Endothelial cell (in vitro differentiated cells): ENCODE results near the gene ANXA11. TPM values are rescaled to one million over a fixed set of nuclear protein-coding genes. Genes with fewer than 3 reads are reported as not detected.

Experiments
- DNase-seq: peaks from one replicate; pipeline ENCODE4 v3.0.0; 2021; ENCODE audit warnings: low spot score
- H3K27ac Mint-ChIP-seq: one replicate; pipeline ENCODE4 v1.8.0; 2021; ENCODE audit warnings: mixed read lengths, inconsistent platforms; ENCODE audit not compliant: unreplicated experiment
- H3K27me3 Mint-ChIP-seq: one replicate; pipeline ENCODE4 v1.8.0; 2021; ENCODE audit warnings: mild to moderate bottlenecking, moderate library complexity, mixed read lengths, inconsistent platforms; ENCODE audit not compliant: unreplicated experiment
- H3K36me3 Mint-ChIP-seq: one replicate; pipeline ENCODE4 v1.8.0; 2021; ENCODE audit warnings: mild to moderate bottlenecking, low read depth, mixed read lengths, inconsistent platforms; ENCODE audit not compliant: unreplicated experiment
- H3K4me1 Mint-ChIP-seq: one replicate; pipeline ENCODE4 v1.8.0; 2021; ENCODE audit warnings: mild to moderate bottlenecking, mixed read lengths, inconsistent platforms; ENCODE audit not compliant: unreplicated experiment
- H3K4me3 Mint-ChIP-seq: one replicate; pipeline ENCODE4 v1.8.0; 2021; ENCODE audit warnings: mild to moderate bottlenecking, mixed read lengths, inconsistent platforms; ENCODE audit not compliant: unreplicated experiment
- H3K9me3 Mint-ChIP-seq: one replicate; pipeline ENCODE4 v1.8.0; 2021; ENCODE audit warnings: mixed read lengths, inconsistent platforms; ENCODE audit not compliant: unreplicated experiment
- CTCF ChIP-seq: fragments of 200-600 bp; sonication (generic); IDR thresholded peaks from one replicate; pipeline ENCODE4 v1.5.0; 2021; ENCODE audit warnings: antibody characterized with exemption; ENCODE audit not compliant: unreplicated experiment
- total RNA-seq: library from RNA; stranded (reverse); fragmentation: NEBNext Ultra II Directional; extraction: Animal tissue kit (Norgen Biotek cat#: 25700); gene quantifications from one replicate; pipeline ENCODE4 v1.2.1, GENCODE V29; 2021; ENCODE audit not compliant: unreplicated experiment

The ANXA11 gene
- total RNA-seq, 1 donor from 2014 or later = 133 TPM

GRCh38 chr10:80188713-80189112 is 16.6 kb downstream of the ANXA11 start:
- H3K27me3 Mint-ChIP-seq = peaks cover 4% of the 10 kb centered on the region
- H3K4me1 Mint-ChIP-seq = peaks cover 10% of the 10 kb centered on the region
- no peak for DNase-seq
- no peaks in the 10 kb centered on the region for H3K36me3 Mint-ChIP-seq
- TF ChIP-seq CTCF = no peak
- H3K4me3 Mint-ChIP-seq = no peak overlapping the region
- H3K9me3 Mint-ChIP-seq = no peaks in the 10 kb centered on the region
- no peak overlapping the region for H3K27ac Mint-ChIP-seq

- DNase-seq = no peak
- H3K27me3 Mint-ChIP-seq = peaks cover 5% of the 10 kb centered on the region
- H3K27ac Mint-ChIP-seq = no peak overlapping the region
- no peaks in the 10 kb centered on the region for H3K9me3 Mint-ChIP-seq
- H3K36me3 Mint-ChIP-seq = no peaks in the 10 kb centered on the region
- no peak overlapping the region for H3K4me3 Mint-ChIP-seq
- peaks cover 10% of the 10 kb centered on the region for H3K4me1 Mint-ChIP-seq
- no peak for TF ChIP-seq CTCF
Measured at GRCh38 chr10:80187465-80188409, 17.6 kb downstream of the ANXA11 start.

GRCh38 chr10:80187060-80187459 is 18.3 kb downstream of the ANXA11 start:
- DNase-seq = no peak
- Mint-ChIP-seq H3K27me3 (peaks cover 5% of the 10 kb centered on the region), H3K27ac (no peak overlapping the region), H3K36me3 (no peaks in the 10 kb centered on the region), H3K9me3 (no peaks in the 10 kb centered on the region), H3K4me3 (no peak overlapping the region), H3K4me1 (peaks cover 8% of the 10 kb centered on the region)
- no peak for TF ChIP-seq CTCF

DNA sequence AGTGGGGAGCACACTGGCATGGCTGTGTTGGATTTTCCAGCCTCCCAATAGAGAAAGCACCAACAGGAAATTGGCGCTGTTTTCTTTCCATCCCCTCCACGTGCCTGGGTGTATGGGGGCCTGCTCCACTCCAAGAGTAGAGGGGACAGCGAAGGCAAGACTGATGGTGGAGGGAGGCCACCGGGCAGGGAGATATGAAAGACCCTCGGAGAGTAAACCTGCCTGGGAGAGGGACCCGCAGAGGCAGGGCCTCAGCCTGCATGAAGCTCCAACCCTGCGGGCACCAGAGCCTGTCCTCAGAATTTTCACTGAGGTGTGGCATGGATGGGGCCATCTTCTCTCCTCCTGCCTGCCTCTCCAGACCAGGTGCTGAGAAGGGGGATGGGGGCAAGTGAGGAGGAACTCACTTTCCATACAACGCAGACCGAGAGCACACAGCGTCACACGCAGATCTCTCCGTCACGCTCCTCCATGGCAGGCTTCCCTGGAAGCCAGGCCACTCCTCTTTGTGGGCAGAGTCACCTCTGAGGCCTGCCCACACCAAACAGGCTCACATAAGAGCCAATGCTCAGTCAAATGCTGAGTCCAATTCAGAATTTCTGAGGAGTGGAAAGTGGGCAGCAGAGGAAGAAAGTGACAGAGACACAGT is 18.8 kb downstream of the ANXA11 start:
- no peak for DNase-seq
- Mint-ChIP-seq H3K4me1 (peaks cover 8% of the 10 kb centered on the region), H3K4me3 (no peak overlapping the region), H3K36me3 (no peaks in the 10 kb centered on the region), H3K9me3 (no peaks in the 10 kb centered on the region), H3K27me3 (peaks cover 5% of the 10 kb centered on the region), H3K27ac (no peak overlapping the region)
- TF ChIP-seq CTCF = no peak
